Gastrocnemius medialis (tissue), 4 donors: ENCODE measurements around the gene GNGT2.

Source experiments
- CTCF ChIP-seq, 5 experiments: fragments of 450-650 bp in 3 of 5; fragments of 200-600 bp in 2 of 5; sonication (generic) in 2 of 5; IDR thresholded peaks in 4 of 5; conservative IDR thresholded peaks in 1 of 5; 1 replicate in 4 of 5; 2 replicates in 1 of 5; pipeline ENCODE4 v1.5.1; 2016 to 2019; ENCODE audit warnings: antibody characterized with exemption in 5 of 5, mild to moderate bottlenecking in 3 of 5, moderate library complexity in 3 of 5
- POLR2A ChIP-seq, 2 donors: fragments of 450-650 bp; IDR thresholded peaks; one replicate each; pipeline ENCODE4 v1.6.1; 2017; ENCODE audit warnings: antibody characterized with exemption in 2 of 2, mild to moderate bottlenecking in 2 of 2, moderate library complexity in 2 of 2

GRCh38 chr17:49235896-49236295, 25.5 kb upstream of the GNGT2 start:
- TF ChIP-seq CTCF (IDR thresholded peaks at IDR 0.05 in 4 of 5, conservative IDR thresholded peaks at IDR 0.05 in 1 of 5) (no peak), POLR2A (IDR thresholded peaks at IDR 0.05) (no peak)
